GM18867 (cell line): ENCODE measurements around the gene COLEC12.
A peak's percentile ranks its signal among the peaks of the same experiment; 100 is the strongest.
"Not testable (repeated sequence)": the region's sequence is repeated elsewhere in the genome, so short reads cannot be mapped to it uniquely, and the experiment has no call there.

Experiments
- ATAC-seq: cut with Tn5 transposase; IDR thresholded peaks from one replicate; pipeline ENCODE4 v1.9.1; 2021; ENCODE audit warnings: mild to moderate bottlenecking, moderate library complexity; ENCODE audit not compliant: unreplicated experiment

COLEC12 gene

GRCh38 chr18:332007-332406 lies 168.5 kb downstream of the COLEC12 start:
- no peak for ATAC-seq

GRCh38 chr18:331221-331821 lies 169.2 kb downstream of the COLEC12 start:
- no peak for ATAC-seq

GRCh38 chr18:328928-329327 lies 171.6 kb downstream of the COLEC12 start:
- no peak for ATAC-seq

GRCh38 chr18:326846-327245 lies 173.7 kb downstream of the COLEC12 start:
- no peak for ATAC-seq

- ATAC-seq: no peak
Measured at GRCh38 chr18:323253-323622, 177.3 kb downstream of the COLEC12 start.

GRCh38 chr18:321865-322467 lies 178.5 kb downstream of the COLEC12 start:
- peak; percentile 42 for ATAC-seq

- ATAC-seq: no peak
Measured at GRCh38 chr18:320155-320554, 180.3 kb downstream of the COLEC12 start.

- ATAC-seq: no peak
Measured at GRCh38 chr18:319720-320119, 180.8 kb downstream of the COLEC12 start.

GRCh38 chr18:318791-319291 lies 181.7 kb downstream of the COLEC12 start:
- no peak for ATAC-seq

GRCh38 chr18:317618-318017 lies 182.9 kb downstream of the COLEC12 start:
- no peak for ATAC-seq

- no peak for ATAC-seq
Measured at GRCh38 chr18:316393-316792, 184.1 kb downstream of the COLEC12 start.

GRCh38 chr18:313931-314330 lies 186.6 kb downstream of the COLEC12 start:
- no peak for ATAC-seq

GRCh38 chr18:312415-312814 lies 188.1 kb downstream of the COLEC12 start:
- no peak for ATAC-seq

- no peak for ATAC-seq
Measured at GRCh38 chr18:310042-310441, 190.5 kb downstream of the COLEC12 start.

- not testable (repeated sequence) for ATAC-seq
Measured at GRCh38 chr18:308086-308485, 192.4 kb downstream of the COLEC12 start.

GRCh38 chr18:306608-307255 lies 193.8 kb downstream of the COLEC12 start:
- ATAC-seq: no peak

- ATAC-seq: no peak
Measured at GRCh38 chr18:305003-305501, 195.4 kb downstream of the COLEC12 start.

- ATAC-seq: no peak
Measured at GRCh38 chr18:303607-304006, 196.9 kb downstream of the COLEC12 start.

- no peak for ATAC-seq
Measured at GRCh38 chr18:303011-303410, 197.5 kb downstream of the COLEC12 start.

- no peak for ATAC-seq
Measured at GRCh38 chr18:302097-302496, 198.4 kb downstream of the COLEC12 start.

- ATAC-seq: no peak
Measured at GRCh38 chr18:297936-298335, 202.6 kb downstream of the COLEC12 start.
